NOMO-1 treated with DMSO at 0.1 percent for 48 hours (cell line): ENCODE results near the gene SPAG9.

Experiments
- DNase-seq: peaks from one replicate; lab custom pipeline; 2025; ENCODE audit not compliant: unreplicated experiment; lab: John Stamatoyannopoulos, UW

Gene SPAG9

GRCh38 chr17:51044976-51045375, 75.7 kb downstream of the SPAG9 start:
- no peak for DNase-seq

DNA sequence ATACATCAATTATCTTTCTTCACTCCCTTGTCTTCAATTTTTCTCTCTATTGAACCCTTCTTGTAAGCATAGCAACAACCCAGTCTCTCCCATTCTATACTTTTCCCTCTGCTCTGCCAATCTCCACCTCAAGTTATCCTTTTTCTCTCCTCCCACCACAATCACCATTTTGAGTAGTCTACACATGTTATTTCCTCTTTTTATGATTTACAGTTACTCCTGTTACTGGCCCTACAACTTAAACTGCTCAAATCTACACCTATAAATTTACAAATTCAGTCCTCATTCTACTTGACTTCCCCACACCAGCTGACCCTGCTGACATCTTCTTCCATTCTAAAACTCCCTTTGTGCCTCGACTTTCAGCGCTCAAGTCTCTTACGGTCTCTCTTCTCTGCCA, 84.6 kb downstream of the SPAG9 start:
- DNase-seq, result peak; percentile 66

DNA sequence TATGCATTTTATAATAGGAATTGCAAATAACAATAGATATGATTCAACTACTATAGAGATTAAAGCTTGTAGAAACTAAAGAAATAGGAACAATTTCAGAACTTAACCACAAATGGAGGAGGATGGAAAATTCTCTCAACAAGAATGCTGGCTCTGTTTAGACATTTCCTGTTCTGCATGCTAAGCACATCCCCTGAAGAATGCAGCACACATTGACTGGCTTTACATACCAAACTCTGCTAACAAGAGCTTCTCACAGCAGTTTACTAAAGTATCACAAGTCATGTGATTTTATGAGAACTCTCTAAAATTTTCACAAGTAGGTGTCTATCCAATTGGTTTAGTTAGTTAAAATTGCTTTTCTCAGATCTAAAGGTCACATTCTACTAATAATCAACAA, 85.2 kb downstream of the SPAG9 start:
- DNase-seq, result peak; percentile 39

GRCh38 chr17:51034800-51035199, 85.9 kb downstream of the SPAG9 start:
- DNase-seq, result no peak

DNA sequence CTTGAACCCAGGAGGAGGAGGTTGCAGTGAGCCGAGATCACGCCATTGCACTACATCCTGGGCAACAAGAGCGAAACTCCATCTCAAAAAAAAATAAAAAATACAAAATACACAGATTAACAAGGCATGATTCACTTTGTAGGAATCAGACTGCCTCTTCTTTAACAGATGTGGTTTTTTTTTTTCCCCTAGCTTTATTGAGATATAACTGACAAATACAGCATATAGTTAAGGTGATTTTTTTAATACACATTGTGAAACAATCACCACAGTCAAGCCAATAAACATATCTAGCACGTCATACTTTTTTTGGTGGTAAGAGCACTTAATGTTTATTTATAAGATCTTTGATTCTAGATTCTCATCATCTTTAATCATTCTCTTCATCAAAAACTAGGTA, 87.8 kb downstream of the SPAG9 start:
- DNase-seq, result no peak

- peak; percentile 32 for DNase-seq
These were observed 90.9 kb downstream of the SPAG9 start for GRCh38 chr17:51029568-51030463.

- DNase-seq, result no peak
These were observed 91.5 kb downstream of the SPAG9 start for GRCh38 chr17:51029142-51029541.

- DNase-seq, result no peak
These were observed 92.3 kb downstream of the SPAG9 start for GRCh38 chr17:51028176-51028863.

GRCh38 chr17:51018541-51018940, 102.1 kb downstream of the SPAG9 start:
- DNase-seq, result no peak

- no peak for DNase-seq
These were observed 103.4 kb downstream of the SPAG9 start for GRCh38 chr17:51017270-51017669.

- DNase-seq, result no peak
These were observed 104.6 kb downstream of the SPAG9 start for GRCh38 chr17:51016099-51016498.

- no peak for DNase-seq
These were observed 105.5 kb downstream of the SPAG9 start for GRCh38 chr17:51015145-51015558.

DNA sequence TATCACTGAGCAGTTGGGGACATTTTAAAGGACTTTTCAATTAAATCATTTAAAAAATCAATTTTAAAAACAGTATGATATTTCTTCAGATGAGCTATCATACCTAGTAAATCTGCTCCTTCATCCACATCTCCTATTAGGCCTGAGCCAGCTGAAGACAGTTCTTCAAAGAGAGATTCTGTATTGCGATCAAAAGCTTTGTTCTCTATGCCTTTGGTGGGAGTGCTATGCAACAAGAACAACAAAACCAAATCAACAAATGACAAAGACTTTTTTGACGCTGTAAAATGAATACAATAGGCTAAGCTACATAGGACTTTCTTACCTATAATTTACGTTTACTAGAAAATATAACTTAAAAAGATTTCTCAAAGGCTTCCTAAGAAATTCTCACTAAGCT, 106.5 kb downstream of the SPAG9 start:
- no peak for DNase-seq

GRCh38 chr17:51013322-51013721, 107.3 kb downstream of the SPAG9 start:
- no peak for DNase-seq

DNA sequence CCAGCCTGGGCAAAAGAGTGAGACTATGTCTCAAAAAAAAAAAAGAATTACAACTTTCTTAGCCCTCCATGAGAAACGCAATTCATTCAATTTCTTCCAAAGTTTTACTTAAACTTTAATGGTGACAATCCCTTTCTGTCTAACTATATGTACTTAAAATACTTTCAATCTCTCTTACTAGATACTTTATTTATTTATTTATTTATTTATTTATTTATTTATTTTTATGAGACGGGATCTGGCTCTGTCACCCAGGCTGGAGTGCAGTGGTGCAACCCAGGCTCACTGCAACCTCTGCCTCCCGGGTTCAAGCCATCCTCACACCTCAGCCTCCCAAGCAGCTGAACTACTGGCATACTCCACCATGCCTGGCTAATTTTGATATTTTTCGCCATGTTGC, 108.1 kb downstream of the SPAG9 start:
- no peak for DNase-seq

- no peak for DNase-seq
These were observed 110.4 kb downstream of the SPAG9 start for GRCh38 chr17:51010173-51010675.

DNA sequence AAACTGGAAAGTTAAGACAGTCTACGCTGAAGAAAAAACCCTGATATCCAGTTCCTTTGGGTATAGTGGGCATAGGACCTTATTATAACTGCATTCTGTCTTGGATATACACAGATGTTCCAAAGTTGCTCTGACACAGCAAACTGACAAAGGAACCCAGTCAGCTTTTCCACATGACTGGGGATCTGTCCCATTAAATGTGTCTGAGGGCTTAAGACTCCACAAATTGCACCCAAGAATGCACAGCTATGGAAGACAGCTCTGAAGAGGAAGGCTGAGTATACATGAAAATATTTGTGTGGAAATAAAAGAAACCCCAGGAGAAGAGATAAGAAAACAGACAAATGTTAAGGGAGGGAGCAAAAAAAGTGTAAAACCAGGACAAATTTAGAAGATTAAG, 114.1 kb downstream of the SPAG9 start:
- no peak for DNase-seq

DNA sequence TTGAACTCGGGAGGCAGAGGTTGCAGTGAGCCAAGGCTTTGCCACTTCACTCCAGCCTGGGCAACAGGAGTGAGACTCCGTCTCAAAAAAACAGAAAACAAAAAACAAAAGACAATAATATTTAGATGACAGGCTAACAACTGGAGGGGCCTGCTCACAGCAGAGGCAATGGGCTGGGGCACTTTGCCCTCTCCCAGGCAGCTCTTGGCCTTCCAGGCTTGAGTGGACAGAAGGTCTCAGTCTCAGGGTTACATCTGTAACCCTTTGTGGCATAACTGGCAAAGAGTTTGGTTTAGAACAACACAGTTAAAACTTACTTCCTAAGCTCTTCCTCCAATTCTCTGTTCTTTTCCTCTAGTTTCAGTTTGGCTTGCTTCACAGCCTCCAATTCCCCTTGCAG, 114.9 kb downstream of the SPAG9 start:
- no peak for DNase-seq

- no peak for DNase-seq
These were observed 116.4 kb downstream of the SPAG9 start for GRCh38 chr17:51004249-51004648.

GRCh38 chr17:51000835-51001638, 119.6 kb downstream of the SPAG9 start:
- peak; percentile 68 for DNase-seq

GRCh38 chr17:50995668-50996067, 125.0 kb downstream of the SPAG9 start:
- no peak for DNase-seq
